NCI-H1092 (cell line): ENCODE measurements around the gene RPL32.
A peak's percentile ranks its signal among the peaks of the same experiment; 100 is the strongest.

Experiments
- DNase-seq: peaks from one replicate; lab custom pipeline; 2025; lab: John Stamatoyannopoulos, UW

Gene RPL32

GRCh38 chr3:12832350-12833221 lies 8.8 kb downstream of the RPL32 start:
- DNase-seq, result no peak

DNA sequence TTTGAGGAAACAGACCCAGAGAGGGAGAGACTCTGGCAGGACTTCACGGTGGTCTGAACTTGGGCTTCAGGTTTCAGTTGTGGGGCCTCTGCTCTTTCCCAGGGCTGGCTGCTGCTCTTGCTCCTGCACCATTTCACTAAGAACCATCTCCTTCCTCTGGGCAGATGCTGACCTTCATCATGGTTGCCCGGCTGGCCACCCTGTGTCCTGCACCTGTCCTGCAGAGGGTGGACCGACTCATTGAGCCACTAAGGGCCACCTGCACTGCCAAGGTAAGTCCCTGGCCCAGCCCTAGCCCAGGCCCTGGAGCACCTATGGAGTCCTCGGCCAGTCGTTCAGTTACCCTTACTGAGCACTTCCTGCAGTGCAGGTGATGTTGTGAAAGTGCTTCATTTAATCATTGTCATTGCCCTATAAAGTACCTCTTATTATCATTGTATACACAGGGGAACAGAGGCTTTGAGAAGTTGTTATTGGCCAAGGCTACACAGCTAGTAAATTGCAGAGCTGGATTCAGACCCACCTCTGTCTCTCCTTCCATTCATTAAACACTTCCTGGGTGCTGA lies 10.0 kb downstream of the RPL32 start:
- DNase-seq, result peak; percentile 4

- DNase-seq, result no peak
Measured at GRCh38 chr3:12830785-12831156, 10.6 kb downstream of the RPL32 start.

GRCh38 chr3:12829886-12830784 lies 11.2 kb downstream of the RPL32 start:
- no peak for DNase-seq

DNA sequence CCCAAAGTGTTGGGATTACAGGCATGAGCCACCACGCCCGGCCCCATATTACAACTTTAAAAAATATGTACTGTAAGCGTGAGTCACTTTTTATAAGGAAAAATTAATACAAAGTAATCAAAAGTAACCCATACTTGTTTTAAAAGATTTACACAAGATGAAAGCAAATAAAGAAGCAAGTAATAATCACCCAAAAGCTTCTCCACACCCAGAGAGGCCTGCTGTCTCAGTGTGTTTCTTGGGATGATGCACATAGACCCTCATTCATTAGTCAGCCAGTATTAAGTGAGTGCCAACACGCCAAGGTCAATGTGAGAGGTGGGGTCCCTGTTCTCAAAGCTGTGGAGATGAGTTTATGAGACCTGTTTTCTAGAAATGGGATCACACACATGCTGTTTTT lies 12.0 kb downstream of the RPL32 start:
- no peak for DNase-seq

DNA sequence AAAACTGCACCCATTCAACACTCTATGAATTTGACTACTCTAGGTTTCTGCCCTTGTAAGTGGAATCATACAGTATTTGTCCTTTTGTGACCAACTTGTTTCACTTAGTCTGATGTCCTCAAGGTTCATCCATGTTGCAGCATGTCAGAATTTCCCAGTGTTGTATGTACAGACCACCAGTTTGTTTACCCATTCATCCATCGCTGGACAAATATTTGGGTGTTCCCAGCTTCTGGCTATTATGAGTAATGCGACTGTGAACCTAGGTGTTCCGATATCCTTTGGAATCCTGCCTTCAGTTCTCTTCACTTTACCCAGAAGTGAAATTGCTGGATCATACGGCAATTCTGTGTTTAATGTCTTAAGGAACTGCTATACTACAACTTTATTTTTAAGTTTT lies 12.6 kb downstream of the RPL32 start:
- no peak for DNase-seq

- no peak for DNase-seq
Measured at GRCh38 chr3:12825156-12825555, 16.2 kb downstream of the RPL32 start.

- no peak for DNase-seq
Measured at GRCh38 chr3:12824299-12824698, 17.1 kb downstream of the RPL32 start.

GRCh38 chr3:12822725-12823373 lies 18.5 kb downstream of the RPL32 start:
- DNase-seq, result no peak

DNA sequence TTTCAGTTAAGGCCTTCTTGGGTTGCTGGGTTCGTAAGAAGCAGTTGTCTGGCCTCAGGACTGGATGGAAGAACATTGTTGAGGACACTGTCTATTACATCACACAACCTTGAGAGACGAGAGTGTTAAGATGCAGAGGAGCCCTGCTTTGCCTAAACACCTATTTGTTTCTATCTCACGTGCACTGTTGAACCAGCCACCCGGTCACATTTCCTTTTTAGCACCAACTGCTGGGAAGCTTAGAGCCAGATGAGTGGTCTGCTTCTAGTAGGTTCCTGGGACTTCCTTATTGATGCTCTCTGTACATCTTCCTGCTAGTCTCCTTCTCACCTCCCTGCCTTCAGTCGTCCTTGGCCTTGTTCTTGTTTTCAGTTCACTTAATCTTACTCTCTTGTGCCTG lies 22.6 kb downstream of the RPL32 start:
- no peak for DNase-seq

GRCh38 chr3:12818273-12818672 lies 23.1 kb downstream of the RPL32 start:
- DNase-seq, result no peak

DNA sequence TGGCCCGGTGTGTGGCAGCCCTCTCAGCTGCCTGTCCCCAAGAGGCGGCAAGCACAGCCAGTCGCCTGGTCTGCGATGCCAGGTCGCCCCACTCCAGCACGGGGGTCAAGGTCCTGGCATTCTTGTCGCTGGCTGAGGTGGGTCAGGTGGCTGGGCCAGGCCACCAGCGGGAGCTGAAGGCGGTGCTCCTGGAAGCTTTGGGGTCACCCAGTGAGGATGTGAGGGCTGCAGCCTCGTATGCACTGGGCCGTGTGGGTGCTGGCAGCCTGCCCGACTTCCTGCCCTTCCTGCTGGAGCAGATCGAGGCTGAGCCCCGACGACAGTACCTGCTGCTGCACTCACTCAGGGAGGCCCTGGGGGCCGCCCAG lies 24.0 kb downstream of the RPL32 start:
- DNase-seq, result no peak

DNA sequence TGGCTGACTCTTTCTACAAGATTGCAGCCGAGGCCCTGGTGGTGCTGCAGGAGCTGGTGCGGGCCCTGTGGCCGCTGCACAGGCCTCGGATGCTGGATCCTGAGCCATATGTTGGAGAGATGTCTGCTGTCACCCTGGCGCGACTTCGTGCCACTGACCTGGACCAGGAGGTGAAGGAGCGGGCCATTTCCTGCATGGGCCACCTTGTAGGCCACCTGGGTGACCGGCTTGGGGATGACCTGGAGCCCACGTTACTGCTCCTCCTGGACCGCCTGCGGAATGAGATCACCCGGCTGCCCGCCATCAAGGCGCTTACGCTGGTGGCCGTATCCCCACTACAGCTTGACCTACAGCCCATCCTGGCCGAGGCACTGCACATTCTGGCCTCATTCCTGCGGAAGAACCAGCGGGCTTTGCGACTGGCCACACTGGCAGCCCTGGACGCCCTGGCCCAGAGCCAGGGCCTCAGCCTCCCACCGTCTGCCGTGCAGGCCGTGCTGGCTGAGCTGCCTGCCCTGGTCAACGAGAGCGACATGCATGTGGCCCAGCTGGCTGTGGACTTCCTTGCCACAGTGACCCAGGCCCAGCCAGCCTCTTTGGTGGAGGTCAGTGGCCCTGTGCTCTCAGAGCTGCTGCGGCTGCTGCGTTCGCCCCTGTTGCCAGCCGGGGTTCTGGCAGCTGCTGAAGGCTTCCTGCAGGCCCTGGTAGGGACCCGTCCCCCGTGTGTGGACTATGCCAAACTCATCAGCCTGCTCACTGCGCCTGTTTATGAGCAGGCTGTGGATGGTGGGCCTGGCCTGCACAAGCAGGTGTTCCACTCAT lies 24.6 kb downstream of the RPL32 start:
- no peak for DNase-seq

GRCh38 chr3:12815719-12816118 lies 25.6 kb downstream of the RPL32 start:
- DNase-seq, result no peak

DNA sequence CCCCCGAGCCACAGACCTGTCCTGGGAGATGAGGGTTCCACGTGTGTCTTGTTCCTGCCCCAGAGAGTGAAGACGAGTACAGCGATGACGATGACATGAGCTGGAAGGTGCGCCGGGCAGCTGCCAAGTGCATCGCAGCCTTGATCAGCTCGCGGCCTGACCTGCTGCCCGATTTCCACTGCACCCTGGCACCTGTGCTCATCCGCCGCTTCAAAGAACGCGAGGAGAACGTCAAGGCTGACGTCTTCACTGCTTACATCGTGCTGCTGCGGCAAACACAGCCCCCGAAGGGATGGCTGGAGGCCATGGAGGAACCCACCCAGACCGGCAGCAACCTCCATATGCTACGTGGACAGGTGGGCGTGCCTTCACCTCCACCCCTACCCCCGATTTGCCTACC lies 26.3 kb downstream of the RPL32 start:
- no peak for DNase-seq

GRCh38 chr3:12813967-12814366 lies 27.4 kb downstream of the RPL32 start:
- no peak for DNase-seq

DNA sequence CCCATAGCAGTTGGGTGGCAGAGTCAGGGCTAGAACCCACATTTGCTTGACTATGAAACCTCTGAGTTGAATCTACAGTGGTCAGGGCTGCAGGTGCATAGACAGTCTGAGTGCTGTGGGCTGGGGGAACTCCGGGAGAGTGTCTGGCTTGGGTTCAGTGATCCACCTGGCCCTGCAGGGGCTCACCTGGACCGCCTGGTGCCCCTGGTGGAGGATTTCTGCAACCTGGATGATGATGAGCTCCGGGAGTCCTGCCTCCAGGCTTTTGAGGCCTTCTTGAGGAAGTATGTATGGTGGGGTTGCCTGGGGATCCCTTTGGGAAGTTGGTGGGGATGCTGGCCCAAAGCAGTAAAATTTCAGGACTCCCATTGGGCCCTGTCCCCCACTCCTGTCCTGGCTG lies 28.6 kb downstream of the RPL32 start:
- no peak for DNase-seq

GRCh38 chr3:12810961-12811360 lies 30.4 kb downstream of the RPL32 start:
- no peak for DNase-seq

DNA sequence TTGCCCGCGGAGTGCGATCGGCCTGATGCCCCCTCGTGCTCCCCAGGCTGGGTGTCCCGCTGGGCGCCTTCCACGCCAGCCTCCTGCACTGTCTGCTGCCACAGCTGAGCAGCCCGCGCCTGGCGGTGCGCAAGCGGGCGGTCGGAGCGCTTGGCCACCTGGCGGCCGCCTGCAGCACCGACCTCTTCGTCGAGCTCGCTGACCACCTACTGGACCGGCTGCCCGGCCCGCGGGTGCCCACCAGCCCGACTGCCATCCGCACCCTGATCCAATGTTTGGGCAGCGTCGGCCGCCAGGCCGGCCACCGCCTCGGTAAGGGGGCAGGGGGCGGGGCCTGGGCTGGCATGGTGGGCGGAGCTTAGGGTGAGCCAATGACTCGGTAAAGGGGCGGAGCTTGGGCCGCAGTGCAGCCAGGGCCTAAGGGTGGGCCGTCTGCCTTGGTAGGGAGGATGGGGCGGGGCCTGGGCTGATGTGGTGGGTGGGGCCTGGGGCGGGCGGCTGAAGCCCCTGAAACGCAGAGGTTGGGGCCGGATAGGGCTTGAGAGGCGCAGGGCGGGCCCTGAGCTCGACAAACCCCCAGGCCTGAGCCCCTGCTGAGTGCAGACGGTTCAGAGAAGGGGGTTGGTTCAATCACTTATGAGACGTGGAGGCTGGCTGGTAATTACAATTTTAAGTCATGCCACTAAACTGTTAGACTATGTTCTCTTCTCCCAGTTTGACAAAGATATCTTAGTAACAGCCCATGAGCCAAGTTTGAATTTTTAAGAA lies 31.2 kb downstream of the RPL32 start:
- DNase-seq, result peak; percentile 94

GRCh38 chr3:12809435-12809834 lies 31.9 kb downstream of the RPL32 start:
- DNase-seq, result no peak

GRCh38 chr3:12809001-12809400 lies 32.4 kb downstream of the RPL32 start:
- DNase-seq, result no peak
